HG02970 (cell line): ENCODE data around the gene KDR.

Experiments used
- ATAC-seq: cut with Tn5 transposase; IDR thresholded peaks from one replicate; pipeline ENCODE4 v1.9.1; 2021; ENCODE audit warnings: mild to moderate bottlenecking, moderate library complexity, moderate number of reproducible peaks; ENCODE audit not compliant: unreplicated experiment, low FRiP score

KDR gene

DNA sequence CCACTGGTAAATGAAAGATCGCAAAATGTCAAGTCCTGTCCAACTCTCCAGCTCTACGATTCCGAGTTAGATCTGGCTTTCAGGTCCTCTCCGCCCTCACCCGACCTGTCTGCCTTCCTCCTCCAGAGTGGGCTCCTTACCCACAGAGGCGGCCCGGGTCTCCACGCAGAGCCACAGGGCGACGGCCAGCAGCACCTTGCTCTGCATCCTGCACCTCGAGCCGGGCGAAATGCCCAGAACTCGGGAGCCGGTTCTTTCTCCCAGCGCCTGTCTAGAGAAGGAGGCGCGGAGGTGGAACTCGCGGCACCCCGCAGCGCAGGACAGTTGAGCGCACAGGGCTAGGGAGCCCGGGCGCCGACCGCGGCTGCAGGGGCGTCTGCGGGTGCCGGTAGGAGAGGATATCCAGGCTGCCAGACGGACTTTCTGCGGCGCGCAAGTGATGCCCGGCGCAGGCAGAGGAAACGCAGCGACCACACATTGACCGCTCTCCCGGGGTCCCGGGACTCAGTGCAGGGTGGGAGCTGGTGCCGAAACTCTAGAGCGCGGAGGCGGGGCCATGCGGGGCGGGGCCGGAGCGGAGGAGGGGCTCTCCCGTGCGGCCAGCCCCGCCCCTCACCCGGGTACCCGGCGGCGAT is at the start of gene KDR:
TSS of gene KDR (minus strand) at position 509 of the 635 bp plus-strand sequence. CDS start at position 207, 302 bp downstream.
- ATAC-seq = no peak

- ATAC-seq = no peak
These were observed 48.2 kb upstream of the KDR start for GRCh38 chr4:55173580-55173979.

GRCh38 chr4:55172694-55173287 is 47.4 kb upstream of the KDR start:
- ATAC-seq = no peak

GRCh38 chr4:55170462-55170861 is 45.1 kb upstream of the KDR start:
- ATAC-seq = no peak

- ATAC-seq = no peak
These were observed 44.1 kb upstream of the KDR start for GRCh38 chr4:55169352-55169961.

- no peak for ATAC-seq
These were observed 37.0 kb upstream of the KDR start for GRCh38 chr4:55162396-55162795.

DNA sequence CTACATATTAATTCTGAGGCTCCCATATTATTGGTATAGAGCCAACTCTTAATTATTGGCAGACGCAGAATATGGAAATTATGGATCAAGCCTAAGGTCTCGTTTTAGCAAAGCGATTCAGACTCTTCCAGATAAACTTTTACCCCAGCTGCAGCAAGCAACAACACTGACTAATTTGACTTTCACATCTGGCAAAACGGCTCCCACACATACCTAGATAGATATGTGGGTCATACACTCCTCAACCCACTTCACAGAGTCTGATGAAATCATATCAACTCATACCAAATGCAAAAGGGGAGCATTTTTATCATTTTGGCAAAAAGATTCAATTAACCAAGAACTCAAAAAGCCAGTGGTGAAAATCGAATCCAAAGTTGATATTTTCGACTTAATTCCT is 36.3 kb upstream of the KDR start:
- no peak for ATAC-seq

GRCh38 chr4:55159851-55160250 is 34.5 kb upstream of the KDR start:
- no peak for ATAC-seq

DNA sequence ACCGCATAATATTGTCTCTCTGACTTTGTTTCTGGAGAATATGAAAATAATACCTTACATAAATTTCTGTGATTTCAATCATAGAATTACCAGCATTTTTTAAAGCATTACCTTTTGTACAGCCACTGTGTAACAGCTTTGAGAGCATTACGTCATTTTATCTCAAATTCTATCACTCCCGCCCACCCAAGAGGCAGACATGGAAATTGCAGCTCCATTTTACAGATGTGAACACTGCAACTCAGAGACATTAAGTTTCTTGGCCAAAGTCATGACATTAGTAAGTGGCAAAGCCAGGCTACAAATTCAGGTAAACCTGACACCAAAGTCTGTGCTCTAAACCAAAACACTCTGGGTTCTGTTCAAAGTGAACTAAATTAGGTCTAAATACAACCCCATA is 33.6 kb upstream of the KDR start:
- no peak for ATAC-seq

- no peak for ATAC-seq
These were observed 32.3 kb upstream of the KDR start for GRCh38 chr4:55157559-55158277.

- no peak for ATAC-seq
These were observed 29.5 kb upstream of the KDR start for GRCh38 chr4:55154933-55155332.

- no peak for ATAC-seq
These were observed 29.0 kb upstream of the KDR start for GRCh38 chr4:55154290-55154880.

GRCh38 chr4:55143858-55144257 is 18.5 kb upstream of the KDR start:
- ATAC-seq = no peak

- no peak for ATAC-seq
These were observed 13.0 kb upstream of the KDR start for GRCh38 chr4:55138367-55138766.

GRCh38 chr4:55136634-55137033 is 11.2 kb upstream of the KDR start:
- ATAC-seq = no peak

DNA sequence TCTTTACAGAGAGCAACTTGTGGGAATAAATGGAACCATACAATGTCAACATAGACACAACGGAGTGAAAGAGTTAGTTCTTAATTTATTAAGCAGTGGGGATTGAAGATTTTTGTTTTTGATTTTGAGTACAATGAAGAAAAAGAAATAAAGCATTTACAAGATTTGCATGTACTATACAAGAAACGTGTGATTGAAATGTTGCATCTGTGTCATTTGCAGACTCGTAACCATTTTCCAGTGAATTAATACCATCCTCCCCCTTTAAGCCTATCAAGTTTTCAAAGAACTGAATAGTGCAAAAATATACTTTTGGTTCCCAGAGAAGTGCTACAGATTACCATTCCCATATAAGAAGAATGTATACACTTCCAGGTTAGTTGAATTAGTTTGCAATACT is 8.6 kb upstream of the KDR start:
- ATAC-seq = no peak

GRCh38 chr4:55132775-55133174 is 7.4 kb upstream of the KDR start:
- ATAC-seq = no peak

DNA sequence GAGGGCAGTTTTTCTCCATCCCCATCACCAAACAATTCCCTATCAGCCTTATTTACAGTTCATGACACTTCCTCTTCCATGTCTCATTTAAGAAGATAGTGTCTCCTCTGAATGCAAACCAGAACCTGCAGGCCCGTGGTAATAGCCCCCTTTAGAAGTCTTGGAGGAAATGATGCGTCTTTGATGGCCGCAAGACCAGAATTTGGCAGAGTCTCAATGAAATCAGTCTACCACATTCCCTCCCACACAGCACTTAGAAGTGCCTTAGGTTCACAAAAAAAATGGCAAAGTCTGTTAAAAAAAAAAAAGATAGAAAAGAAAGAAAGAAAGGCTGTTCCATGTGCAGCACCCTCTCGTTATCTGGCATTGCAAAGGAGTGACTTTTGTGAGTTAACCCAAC is 2.1 kb upstream of the KDR start:
- no peak for ATAC-seq

GRCh38 chr4:55127053-55127452 is 1.7 kb upstream of the KDR start:
- no peak for ATAC-seq

- no peak for ATAC-seq
These were observed 557 bp upstream of the KDR start for GRCh38 chr4:55125763-55126541.
